K562 (cell line): Measurements from ENCODE around the gene SLC8A2.

Source experiments
- BRD4 ChIP-seq: fragments of 200-600 bp; sonication (generic); IDR thresholded peaks from 2 replicates; pipeline ENCODE4 v1.6.1; 2017; ENCODE audit warnings: inconsistent platforms
- EZH2 ChIP-seq: IDR thresholded peaks from 2 replicates; pipeline ENCODE4 v1.6.1; 2012; ENCODE audit warnings: low read depth, mild to moderate bottlenecking, inconsistent platforms, low read length, borderline replicate concordance
- FOXK2 ChIP-seq, 2 experiments: fragments of 450-650 bp; IDR thresholded peaks in 1 of 2; conservative IDR thresholded peaks in 1 of 2; 2 replicates each; pipeline ENCODE4 v1.6.1; 2016; ENCODE audit warnings: low read depth in 2 of 2, mild to moderate bottlenecking in 1 of 2
- KLF6 ChIP-seq: fragments of 250-450 bp; sonication (Bioruptor Pico); IDR thresholded peaks from 2 replicates; pipeline ENCODE4 v1.4.0; 2020; ENCODE audit warnings: mild to moderate bottlenecking, moderate library complexity, borderline replicate concordance
- POLR3A ChIP-seq: IDR thresholded peaks from 2 replicates; pipeline ENCODE4 v1.6.1; 2011; ENCODE audit warnings: borderline replicate concordance, mild to moderate bottlenecking, moderate library complexity; ENCODE audit not compliant: insufficient read length, insufficient read depth; ENCODE audit errors: extremely low read depth
- SP1 ChIP-seq: sonication (generic); formaldehyde crosslinking; IDR thresholded peaks from 2 replicates; pipeline ENCODE4 v1.8.1; 2022; ENCODE audit warnings: mild to moderate bottlenecking, missing genetic modification reagents
- TEAD2 ChIP-seq: fragments of 450-650 bp; IDR thresholded peaks from 2 replicates; pipeline ENCODE4 v1.6.1; 2016; ENCODE audit warnings: missing genetic modification characterization, control low read depth, missing compliant biosample characterization
- ZFP36 ChIP-seq: fragments of 150-350 bp; IDR thresholded peaks from 2 replicates; pipeline ENCODE4 v1.6.1; 2018; ENCODE audit warnings: low read length, low read depth; ENCODE audit not compliant: partially characterized antibody
- ZNF133 ChIP-seq: fragments of 250-450 bp; sonication (Bioruptor Pico); IDR thresholded peaks from 2 replicates; pipeline ENCODE4 v1.4.0; 2020; ENCODE audit warnings: mild to moderate bottlenecking
- ZNF347 ChIP-seq: fragments of 450-650 bp; formaldehyde crosslinking; IDR thresholded peaks from 2 replicates; pipeline ENCODE4 v1.4.0; 2020; ENCODE audit warnings: low read depth, mild to moderate bottlenecking, moderate library complexity
- TF ChIP-seq, protein P1 (sequence below), 3 experiments: IDR thresholded peaks in 2 of 3; conservative IDR thresholded peaks in 1 of 3; 2 replicates each; pipeline ENCODE4 v1.5.1; 2011 to 2012; ENCODE audit warnings: low read length in 3 of 3, mild to moderate bottlenecking in 3 of 3, control low read depth in 2 of 3, improper control_type of control experiment in 1 of 3, inconsistent platforms in 1 of 3, low read depth in 1 of 3, mixed read lengths in 1 of 3, moderate library complexity in 1 of 3; ENCODE audit not compliant: insufficient read depth in 2 of 3
- TF ChIP-seq, protein P2 (sequence below): sonication (generic); formaldehyde crosslinking; IDR thresholded peaks from 2 replicates; pipeline ENCODE4 v1.8.0; 2022; ENCODE audit warnings: mild to moderate bottlenecking, missing genetic modification reagents

DNA sequence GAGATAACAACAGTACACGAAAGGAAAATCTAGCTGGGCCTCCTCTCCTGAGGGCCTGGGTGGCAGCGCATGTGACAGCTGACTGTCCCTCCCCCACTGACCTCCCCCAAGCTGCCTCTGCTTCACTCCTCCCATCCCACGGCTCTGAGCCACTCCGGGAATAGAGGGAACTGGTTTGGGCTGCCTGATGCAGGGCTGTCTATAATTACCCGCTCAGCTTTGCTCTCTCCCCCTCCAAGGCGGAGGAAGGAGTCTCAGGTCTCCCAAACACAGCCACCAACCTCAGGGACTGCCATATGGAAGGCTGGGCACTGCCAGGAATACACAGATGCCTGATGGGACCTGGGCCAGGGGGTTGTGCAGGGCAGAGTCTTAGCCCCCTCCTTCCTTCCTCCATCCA lies 35.3 kb upstream of the SLC8A2 start:
- TF ChIP-seq BRD4 (no peak), FOXK2 (conservative IDR thresholded peaks at IDR 0.05 in 1 of 2, IDR thresholded peaks at IDR 0.05 in 1 of 2; ENCODE audit: low read depth in 2 of 2) (no peak), TEAD2 (tag) (no peak), EZH2 (no peak), ZFP36 (no peak), ZNF347 (CRISPR knock-in tag) (no peak), KLF6 (no peak), ZNF133 (CRISPR knock-in tag) (no peak), SP1 (CRISPR knock-in tag) (no peak), POLR3A (no peak)
- TF ChIP-seq, protein P1, sequence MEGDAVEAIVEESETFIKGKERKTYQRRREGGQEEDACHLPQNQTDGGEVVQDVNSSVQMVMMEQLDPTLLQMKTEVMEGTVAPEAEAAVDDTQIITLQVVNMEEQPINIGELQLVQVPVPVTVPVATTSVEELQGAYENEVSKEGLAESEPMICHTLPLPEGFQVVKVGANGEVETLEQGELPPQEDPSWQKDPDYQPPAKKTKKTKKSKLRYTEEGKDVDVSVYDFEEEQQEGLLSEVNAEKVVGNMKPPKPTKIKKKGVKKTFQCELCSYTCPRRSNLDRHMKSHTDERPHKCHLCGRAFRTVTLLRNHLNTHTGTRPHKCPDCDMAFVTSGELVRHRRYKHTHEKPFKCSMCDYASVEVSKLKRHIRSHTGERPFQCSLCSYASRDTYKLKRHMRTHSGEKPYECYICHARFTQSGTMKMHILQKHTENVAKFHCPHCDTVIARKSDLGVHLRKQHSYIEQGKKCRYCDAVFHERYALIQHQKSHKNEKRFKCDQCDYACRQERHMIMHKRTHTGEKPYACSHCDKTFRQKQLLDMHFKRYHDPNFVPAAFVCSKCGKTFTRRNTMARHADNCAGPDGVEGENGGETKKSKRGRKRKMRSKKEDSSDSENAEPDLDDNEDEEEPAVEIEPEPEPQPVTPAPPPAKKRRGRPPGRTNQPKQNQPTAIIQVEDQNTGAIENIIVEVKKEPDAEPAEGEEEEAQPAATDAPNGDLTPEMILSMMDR (IDR thresholded peaks at IDR 0.05 in 2 of 3, conservative IDR thresholded peaks at IDR 0.05 in 1 of 3; ENCODE audit: insufficient read depth in 2 of 3, low read depth in 1 of 3, low read length in 3 of 3): no peak
- TF ChIP-seq, protein P2, sequence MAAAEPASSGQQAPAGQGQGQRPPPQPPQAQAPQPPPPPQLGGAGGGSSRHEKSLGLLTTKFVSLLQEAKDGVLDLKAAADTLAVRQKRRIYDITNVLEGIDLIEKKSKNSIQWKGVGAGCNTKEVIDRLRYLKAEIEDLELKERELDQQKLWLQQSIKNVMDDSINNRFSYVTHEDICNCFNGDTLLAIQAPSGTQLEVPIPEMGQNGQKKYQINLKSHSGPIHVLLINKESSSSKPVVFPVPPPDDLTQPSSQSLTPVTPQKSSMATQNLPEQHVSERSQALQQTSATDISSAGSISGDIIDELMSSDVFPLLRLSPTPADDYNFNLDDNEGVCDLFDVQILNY (CRISPR knock-in tag): no peak
